ENCODE data around the gene CORO2A.

- TF ChIP-seq EZH2 (IDR thresholded peaks at IDR 0.05) (no peak), POLR2AphosphoS5 (IDR thresholded peaks at IDR 0.05; ENCODE audit: borderline replicate concordance, low read depth, low read length) (no peak), FOXP2 (optimal IDR thresholded peaks at IDR 0.05; ENCODE audit: control extremely low read depth, extremely low read length, insufficient read depth) (no peak)
Observed at GRCh38 chr9:98150721-98151120, 41.7 kb downstream of the CORO2A start.

Data from SK-N-MC (cell line).